Parathyroid adenoma (tissue), 2 donors: ENCODE measurements around the gene ARHGAP23.

Source experiments
- H2AFZ ChIP-seq: fragments of 300-600 bp; sonication (generic); one replicate; pipeline ENCODE4 v1.7.0; 2017; ENCODE audit warnings: antibody characterized with exemption, mild to moderate bottlenecking
- H3K27ac ChIP-seq: fragments of 300-600 bp; sonication (generic); one replicate; pipeline ENCODE4 v1.7.0; 2017
- H3K27me3 ChIP-seq: fragments of 300-600 bp; sonication (generic); one replicate; pipeline ENCODE4 v1.7.0; 2017; ENCODE audit warnings: low read length; ENCODE audit not compliant: control insufficient read depth, insufficient read depth
- H3K36me3 ChIP-seq: fragments of 300-600 bp; sonication (generic); one replicate; pipeline ENCODE4 v1.7.0; 2017; ENCODE audit warnings: low read length; ENCODE audit not compliant: control insufficient read depth, insufficient read depth
- H3K4me1 ChIP-seq: fragments of 300-600 bp; sonication (generic); one replicate; pipeline ENCODE4 v1.7.0; 2017; ENCODE audit warnings: control low read depth
- H3K4me2 ChIP-seq: fragments of 300-600 bp; sonication (generic); one replicate; pipeline ENCODE4 v1.7.0; 2017; ENCODE audit warnings: low read length
- H3K4me3 ChIP-seq: fragments of 300-600 bp; sonication (generic); one replicate; pipeline ENCODE4 v1.7.0; 2017; ENCODE audit warnings: low read depth, low read length
- H3K79me2 ChIP-seq: fragments of 300-600 bp; sonication (generic); one replicate; pipeline ENCODE4 v1.7.0; 2017; ENCODE audit warnings: control low read depth
- H3K9ac ChIP-seq: fragments of 300-600 bp; sonication (generic); one replicate; pipeline ENCODE4 v1.7.0; 2017; ENCODE audit warnings: mild to moderate bottlenecking
- H3K9me3 ChIP-seq: fragments of 300-600 bp; sonication (generic); one replicate; pipeline ENCODE4 v1.7.0; 2017; ENCODE audit warnings: low read length; ENCODE audit not compliant: control insufficient read depth
- TF ChIP-seq, protein P1 (sequence below): fragments of 300-600 bp; sonication (generic); IDR thresholded peaks from one replicate; pipeline ENCODE4 v1.7.0; 2017; ENCODE audit warnings: antibody characterized with exemption, mild to moderate bottlenecking
- donor health status: primary hyperparathyroidism.

ARHGAP23 gene

GRCh38 chr17:38454532-38454931 lies 26.3 kb downstream of the ARHGAP23 start:
- H3K4me1 ChIP-seq = peaks cover 4% of the 10 kb centered on the region
- no peak overlapping the region for H3K4me3 ChIP-seq

GRCh38 chr17:38455288-38455915 lies 27.1 kb downstream of the ARHGAP23 start:
- TF ChIP-seq, protein P1, sequence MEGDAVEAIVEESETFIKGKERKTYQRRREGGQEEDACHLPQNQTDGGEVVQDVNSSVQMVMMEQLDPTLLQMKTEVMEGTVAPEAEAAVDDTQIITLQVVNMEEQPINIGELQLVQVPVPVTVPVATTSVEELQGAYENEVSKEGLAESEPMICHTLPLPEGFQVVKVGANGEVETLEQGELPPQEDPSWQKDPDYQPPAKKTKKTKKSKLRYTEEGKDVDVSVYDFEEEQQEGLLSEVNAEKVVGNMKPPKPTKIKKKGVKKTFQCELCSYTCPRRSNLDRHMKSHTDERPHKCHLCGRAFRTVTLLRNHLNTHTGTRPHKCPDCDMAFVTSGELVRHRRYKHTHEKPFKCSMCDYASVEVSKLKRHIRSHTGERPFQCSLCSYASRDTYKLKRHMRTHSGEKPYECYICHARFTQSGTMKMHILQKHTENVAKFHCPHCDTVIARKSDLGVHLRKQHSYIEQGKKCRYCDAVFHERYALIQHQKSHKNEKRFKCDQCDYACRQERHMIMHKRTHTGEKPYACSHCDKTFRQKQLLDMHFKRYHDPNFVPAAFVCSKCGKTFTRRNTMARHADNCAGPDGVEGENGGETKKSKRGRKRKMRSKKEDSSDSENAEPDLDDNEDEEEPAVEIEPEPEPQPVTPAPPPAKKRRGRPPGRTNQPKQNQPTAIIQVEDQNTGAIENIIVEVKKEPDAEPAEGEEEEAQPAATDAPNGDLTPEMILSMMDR = no peak
- no peak overlapping the region for H3K4me2 ChIP-seq
- H3K36me3 ChIP-seq = no peaks in the 10 kb centered on the region
- no peak overlapping the region for H3K4me3 ChIP-seq
- peaks cover 29% of the 10 kb centered on the region for H3K79me2 ChIP-seq
- no peak overlapping the region for H3K27ac ChIP-seq
- no peak overlapping the region for H3K9ac ChIP-seq
- H3K4me1 ChIP-seq = peaks cover 4% of the 10 kb centered on the region
- no peak overlapping the region for H2AFZ ChIP-seq
- H3K27me3 ChIP-seq = no peaks in the 10 kb centered on the region
- H3K9me3 ChIP-seq = no peaks in the 10 kb centered on the region

More at GRCh38 chr17:38454532-38454931, 26.3 kb downstream of the ARHGAP23 start:
- Histone ChIP-seq H2AFZ (no peak overlapping the region), H3K27ac (no peak overlapping the region), H3K79me2 (peaks cover 29% of the 10 kb centered on the region), H3K27me3 (no peaks in the 10 kb centered on the region), H3K9ac (no peak overlapping the region), H3K4me2 (no peak overlapping the region), H3K36me3 (no peaks in the 10 kb centered on the region), H3K9me3 (no peaks in the 10 kb centered on the region)
- TF ChIP-seq, protein P1 = no peak

GRCh38 chr17:38456031-38456815 lies 28.0 kb downstream of the ARHGAP23 start:
- H3K36me3 ChIP-seq = no peaks in the 10 kb centered on the region
- peaks cover 4% of the 10 kb centered on the region for H3K4me1 ChIP-seq
- no peaks in the 10 kb centered on the region for H3K9me3 ChIP-seq
- no peak overlapping the region for H3K9ac ChIP-seq
- TF ChIP-seq, protein P1 = no peak
- H2AFZ ChIP-seq = no peak overlapping the region
- no peak overlapping the region for H3K27ac ChIP-seq
- no peak overlapping the region for H3K4me2 ChIP-seq
- H3K27me3 ChIP-seq = no peaks in the 10 kb centered on the region
- H3K4me3 ChIP-seq = no peak overlapping the region
- H3K79me2 ChIP-seq = peaks cover 22% of the 10 kb centered on the region

GRCh38 chr17:38457577-38458371 lies 29.5 kb downstream of the ARHGAP23 start:
- Histone ChIP-seq H3K27ac (no peak overlapping the region), H2AFZ (no peak overlapping the region), H3K4me2 (no peak overlapping the region), H3K79me2 (peaks cover 13% of the 10 kb centered on the region), H3K4me1 (peaks cover 4% of the 10 kb centered on the region), H3K9ac (no peak overlapping the region), H3K4me3 (no peak overlapping the region), H3K36me3 (no peaks in the 10 kb centered on the region), H3K9me3 (no peaks in the 10 kb centered on the region), H3K27me3 (no peaks in the 10 kb centered on the region)
- TF ChIP-seq, protein P1 = no peak
